RKO (cell line): ENCODE data around the gene KRTAP1-1.
A peak's percentile ranks its signal among the peaks of the same experiment; 100 is the strongest.
"Not testable (repeated sequence)": the region's sequence is repeated elsewhere in the genome, so short reads cannot be mapped to it uniquely, and the experiment has no call there.

Source experiments
- DNase-seq: peaks from one replicate; pipeline ENCODE4 v3.0.0-alpha.2; 2016; ENCODE audit warnings: low spot score

KRTAP1-1 gene

DNA sequence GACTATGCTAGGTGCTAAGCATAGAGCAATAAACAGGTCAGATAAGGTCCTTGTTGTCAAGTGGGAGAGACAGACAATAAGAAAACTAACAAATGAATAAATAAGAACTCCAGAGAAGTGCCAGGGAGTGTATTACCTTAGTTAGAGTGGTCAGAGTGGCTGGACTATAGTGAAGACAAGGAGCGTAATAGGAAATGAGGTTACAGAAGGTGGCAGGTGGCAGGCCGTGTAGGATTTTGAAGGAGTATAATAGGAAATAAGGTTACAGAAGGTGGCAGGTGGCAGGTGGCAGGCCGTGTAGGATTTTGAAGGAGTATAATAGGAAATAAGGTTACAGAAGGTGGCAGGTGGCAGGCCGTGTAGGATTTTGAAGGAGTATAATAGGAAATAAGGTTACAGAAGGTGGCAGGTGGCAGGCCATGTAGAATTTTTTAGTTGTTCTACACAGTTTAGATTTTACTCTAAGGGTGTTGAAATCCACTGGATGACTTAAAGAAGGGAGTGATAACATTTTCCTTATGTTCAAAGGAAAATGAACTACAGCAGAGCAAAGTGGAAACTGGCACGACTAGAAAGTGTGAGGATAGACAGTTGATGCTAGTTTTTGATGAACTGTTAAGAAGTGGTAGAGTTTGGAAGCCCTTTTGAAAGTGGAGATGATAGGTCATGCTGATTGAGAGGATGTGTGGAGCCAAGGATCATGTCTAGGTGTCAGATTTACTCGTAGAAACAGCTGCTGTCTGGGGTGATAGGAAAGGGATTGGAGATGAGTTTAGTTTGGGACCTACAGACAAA lies 28.7 kb downstream of the KRTAP1-1 start:
- DNase-seq, result no peak

DNA sequence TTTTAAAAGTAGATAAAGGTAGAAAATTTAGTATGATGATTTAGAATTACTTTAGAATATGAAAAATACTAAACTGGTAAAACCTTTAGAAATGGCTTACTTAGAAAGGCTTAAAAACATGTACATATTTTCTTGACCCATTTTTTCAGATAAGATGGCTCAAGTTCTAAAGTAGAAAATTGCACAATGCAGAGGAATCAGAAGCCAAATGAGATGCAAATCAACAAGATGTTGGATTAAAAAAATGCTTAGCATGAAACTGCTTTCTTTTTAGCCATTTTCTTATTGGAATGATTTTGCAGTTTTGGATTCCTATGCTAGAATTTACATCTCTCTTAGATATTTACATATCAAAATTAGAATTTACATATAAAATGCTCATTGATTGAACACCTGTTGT lies 30.8 kb downstream of the KRTAP1-1 start:
- no peak for DNase-seq

DNA sequence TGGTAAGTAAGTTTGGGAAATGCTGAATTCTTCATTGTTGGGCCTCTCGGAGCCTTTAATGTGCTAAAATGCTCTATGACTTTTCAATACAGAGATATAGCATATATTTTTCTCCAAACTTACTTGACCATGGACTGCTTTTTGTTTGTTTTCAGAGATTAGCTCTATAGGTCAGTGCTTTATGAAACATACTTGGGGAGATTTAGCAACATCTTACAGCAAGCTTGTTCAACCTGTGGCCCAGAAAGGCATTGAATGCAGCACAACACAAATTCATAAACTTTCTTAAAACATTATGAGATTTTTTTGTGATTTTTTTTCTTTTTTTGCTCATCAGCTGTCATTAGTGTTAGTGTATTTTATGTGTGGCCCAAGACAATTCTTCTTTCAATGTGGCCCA lies 31.3 kb downstream of the KRTAP1-1 start:
- no peak for DNase-seq

DNA sequence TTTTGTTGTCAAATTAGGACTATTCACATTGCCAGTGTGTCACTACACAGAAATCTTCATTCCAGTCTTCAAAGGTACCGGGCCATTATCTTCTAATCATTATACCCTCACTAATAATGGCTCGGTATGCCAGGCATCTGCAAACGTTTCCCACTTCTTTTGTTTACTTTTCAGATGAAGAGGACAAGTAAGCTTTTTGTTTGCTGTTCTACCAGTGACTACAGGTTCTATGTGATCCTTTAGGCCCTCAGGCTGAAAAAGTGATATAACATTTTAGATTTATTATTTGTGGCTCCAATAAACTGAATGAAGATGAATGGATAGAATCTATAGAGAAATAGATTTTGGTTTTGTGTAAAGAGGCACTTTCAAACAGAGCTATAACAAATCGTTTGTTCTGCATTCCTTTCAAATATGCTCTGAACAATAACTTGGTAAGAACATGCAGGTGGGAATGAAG lies 31.9 kb downstream of the KRTAP1-1 start:
- no peak for DNase-seq

DNA sequence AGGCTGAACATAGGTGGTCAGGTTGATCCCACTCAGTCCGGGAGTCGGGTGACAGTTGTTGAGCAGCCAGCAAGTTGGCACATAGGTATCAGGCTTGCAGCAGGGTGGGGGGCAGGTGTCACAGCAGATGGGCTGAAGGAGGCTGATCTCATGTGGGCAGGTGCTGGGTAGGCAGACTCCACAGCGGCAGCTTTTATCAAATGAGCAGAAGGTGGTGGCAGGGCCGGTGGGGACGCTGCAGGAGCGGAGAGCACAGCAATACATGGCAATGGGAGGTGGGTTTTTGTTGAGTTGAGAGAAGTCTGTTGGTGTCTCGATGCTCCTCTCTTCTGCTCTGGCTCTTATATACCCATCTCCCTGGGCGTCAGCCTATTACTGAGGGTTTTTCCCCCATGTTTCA lies 32.4 kb downstream of the KRTAP1-1 start, which contains the start of gene KRTAP3-1:
KRTAP3-1 (minus strand) TSS at position 318 of the 400 bp plus-strand sequence; CDS start at position 264, 54 bp downstream.
- DNase-seq, result no peak

DNA sequence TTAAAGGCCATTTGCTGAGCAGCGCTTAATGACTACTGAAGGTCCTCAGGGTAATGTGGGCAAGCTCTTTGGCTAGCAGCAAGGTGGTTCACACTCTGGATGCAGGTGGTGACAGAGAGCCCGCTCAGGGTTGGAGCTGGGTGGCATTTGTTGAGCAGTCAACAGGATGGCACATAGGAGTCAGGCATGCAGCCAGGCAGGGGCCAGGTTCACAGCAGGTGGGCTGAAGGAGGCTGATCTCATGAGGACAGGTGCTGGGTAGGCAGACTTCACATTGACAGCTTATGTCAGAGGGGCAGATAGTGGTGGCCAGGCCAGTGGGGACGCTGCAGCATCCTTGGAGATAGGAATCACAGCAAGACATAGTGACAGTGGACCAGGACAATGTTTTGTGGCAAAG lies 36.9 kb downstream of the KRTAP1-1 start:
- no peak for DNase-seq

DNA sequence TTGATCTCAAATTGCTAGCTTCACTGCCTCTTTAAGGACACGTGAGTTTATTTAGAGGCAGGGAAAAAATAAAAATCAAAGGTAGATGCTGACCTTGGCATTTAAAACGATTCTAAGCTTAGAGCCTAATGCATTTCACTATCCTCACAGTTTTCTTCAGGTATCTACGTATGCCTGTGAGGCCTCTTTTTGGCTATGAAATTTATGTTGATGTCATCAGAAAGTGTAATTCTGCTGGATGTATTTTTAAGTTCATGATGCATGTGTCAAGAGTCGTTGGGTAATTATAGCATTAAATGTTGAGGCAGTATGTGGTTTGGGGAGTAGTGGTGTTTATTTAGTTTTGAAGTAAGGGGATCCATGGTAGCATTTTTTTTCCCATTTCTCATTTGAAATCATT lies 37.3 kb downstream of the KRTAP1-1 start:
- no peak for DNase-seq

DNA sequence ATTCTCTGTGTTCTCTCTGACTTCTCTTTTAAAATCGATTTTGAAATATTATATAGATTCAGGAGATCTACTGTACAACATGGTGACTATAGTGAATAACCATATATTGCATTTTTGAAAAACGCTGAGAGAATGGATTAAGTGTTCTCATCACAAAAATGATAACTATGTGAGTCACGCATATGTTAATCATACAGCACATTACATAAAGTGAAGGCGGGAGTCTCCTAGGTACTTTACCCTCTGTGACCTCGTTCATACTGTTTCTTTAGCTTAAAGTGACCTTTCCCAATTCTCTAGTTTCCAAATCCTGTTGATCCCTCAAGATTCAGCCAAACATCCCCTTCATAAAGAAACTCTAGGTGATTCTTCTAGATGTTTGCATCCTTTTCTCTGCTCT lies 38.4 kb downstream of the KRTAP1-1 start:
- DNase-seq, result peak; percentile 58

DNA sequence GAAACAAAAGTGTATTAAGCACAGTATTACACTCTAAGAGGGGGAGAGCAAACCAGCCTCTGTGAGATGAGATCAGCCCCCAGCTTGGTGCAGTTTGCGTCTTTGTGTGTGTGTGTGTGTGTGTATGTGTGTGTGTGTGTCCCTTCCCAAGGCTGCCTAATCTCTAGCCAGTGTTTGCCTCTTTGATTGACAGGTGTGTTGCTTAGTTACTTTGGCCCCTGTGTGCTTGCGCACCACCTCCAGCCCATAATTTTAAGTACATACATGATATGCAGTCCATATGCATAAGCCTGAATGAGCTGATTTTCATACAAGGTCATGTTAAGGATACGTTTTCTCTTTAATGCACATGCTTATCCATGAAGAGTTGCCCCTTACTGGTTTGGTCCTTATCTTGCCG lies 39.5 kb downstream of the KRTAP1-1 start:
- DNase-seq, result no peak

DNA sequence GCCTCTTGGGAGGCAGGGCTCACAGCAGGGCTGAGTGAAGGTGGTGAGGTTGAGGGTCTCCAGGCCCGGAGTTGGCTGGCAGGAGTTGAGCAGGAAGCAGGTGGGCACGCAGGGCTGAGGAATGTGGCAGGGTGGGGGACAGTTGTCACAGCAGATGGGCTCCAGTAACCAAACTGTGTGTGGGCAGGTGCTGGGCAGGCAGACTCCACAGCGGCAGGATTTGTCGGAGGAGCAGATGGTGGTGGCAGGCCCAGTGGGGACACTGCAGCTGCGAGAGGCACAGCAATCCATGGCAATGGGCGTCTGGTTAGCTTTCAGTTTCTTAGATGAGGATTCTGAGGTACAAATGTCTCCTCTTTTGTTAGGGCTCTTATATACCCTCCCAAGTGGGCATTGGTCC lies 41.7 kb downstream of the KRTAP1-1 start, which contains the start of gene KRTAP3-2:
KRTAP3-2 (minus strand) TSS at position 344 of the 400 bp plus-strand sequence; CDS start at position 291, 53 bp downstream.
- not testable (repeated sequence) for DNase-seq

DNA sequence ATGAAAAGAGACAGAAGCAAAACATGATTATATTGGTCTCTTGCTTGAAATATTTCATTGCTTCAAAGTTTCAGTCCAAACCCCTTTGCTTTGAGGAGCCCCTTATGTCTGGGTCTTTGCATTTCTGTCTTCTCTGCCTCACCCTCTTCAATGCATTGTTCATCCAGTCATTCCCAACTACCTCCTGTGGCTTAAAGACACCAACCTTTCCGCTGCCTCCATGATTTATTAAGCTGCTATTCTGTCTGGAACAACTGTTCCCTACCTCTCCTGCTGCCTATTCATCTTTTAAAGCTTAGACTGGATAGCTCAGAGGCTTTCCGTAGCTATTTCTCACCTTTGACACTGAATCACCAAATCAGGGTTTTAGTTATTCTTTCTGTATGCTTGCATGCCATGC lies 43.9 kb downstream of the KRTAP1-1 start:
- no peak for DNase-seq

DNA sequence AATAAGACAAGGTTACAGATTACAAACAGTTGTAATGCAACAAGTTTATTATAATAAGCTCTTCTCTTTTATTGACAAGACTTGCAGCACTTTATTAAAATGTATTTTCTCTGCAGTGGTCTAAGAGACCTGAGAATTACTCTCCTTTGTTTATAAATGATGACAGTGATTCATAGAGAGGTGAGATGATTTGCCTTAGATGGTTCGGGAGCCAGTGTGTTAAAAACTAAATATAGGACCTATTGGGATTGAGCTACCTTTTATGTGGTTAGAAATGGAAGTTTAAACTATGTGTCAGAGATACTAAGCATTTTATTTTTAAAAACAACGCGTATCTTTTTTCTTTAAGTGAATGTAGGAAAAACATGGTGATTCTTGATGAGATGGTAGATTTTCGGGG lies 44.4 kb downstream of the KRTAP1-1 start:
- no peak for DNase-seq

DNA sequence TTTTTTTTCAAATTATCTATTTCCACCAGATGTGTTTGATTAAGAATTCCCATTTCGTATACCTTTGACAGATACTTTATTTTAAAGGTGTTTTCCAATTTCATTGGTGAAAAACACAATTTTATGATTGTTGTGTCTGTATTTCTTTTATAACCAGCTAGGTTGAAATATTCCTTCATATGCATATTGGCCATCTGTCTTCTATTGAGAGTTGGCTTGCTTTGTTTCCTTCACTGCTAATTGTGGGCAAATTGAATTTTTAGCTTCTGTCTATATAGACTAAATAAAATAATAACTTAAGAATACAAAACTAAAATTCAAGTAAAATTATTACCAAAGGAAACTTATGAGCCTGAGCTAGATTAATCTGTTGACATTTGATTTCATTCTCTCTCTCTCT lies 46.1 kb downstream of the KRTAP1-1 start:
- DNase-seq, result no peak

DNA sequence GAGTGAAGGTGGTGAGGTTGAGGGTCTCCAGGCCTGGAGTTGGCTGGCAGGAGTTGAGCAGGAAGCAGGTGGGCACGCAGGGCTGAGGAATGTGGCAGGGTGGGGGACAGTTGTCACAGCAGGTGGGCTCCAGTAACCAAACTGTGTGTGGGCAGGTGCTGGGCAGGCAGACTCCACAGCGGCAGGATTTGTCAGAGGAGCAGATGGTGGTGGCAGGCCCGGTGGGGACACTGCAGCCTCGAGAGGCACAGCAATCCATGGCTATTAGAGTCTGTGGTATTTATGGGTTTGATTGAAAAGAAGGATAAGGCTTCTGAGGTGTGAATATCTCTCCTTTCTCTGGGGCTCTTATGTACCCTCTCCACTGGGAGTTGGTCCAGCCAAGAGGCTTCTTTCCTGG lies 47.4 kb downstream of the KRTAP1-1 start, which contains the start of gene KRTAP3-3:
KRTAP3-3 (minus strand) TSS at position 326 of the 400 bp plus-strand sequence; CDS start at position 259, 67 bp downstream.
- DNase-seq, result no peak

DNA sequence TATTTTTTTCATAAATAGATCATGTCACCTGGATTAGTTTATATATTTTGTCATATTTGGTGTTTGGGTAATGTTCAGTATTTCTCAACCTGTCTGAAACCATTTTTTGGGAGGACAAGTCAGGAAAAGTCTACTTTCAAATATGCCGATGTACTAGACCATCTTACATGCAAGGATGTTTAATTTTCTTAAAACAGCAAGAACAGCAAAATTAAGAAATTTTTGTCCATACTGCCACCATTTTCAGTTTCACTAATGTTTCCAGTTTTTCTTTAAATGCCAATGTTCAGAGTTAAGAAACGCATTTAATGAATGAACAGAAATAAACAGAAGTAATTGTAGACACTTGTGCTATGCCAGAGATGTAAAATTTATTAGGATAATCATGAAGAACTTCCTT lies 48.2 kb downstream of the KRTAP1-1 start:
- DNase-seq, result no peak

DNA sequence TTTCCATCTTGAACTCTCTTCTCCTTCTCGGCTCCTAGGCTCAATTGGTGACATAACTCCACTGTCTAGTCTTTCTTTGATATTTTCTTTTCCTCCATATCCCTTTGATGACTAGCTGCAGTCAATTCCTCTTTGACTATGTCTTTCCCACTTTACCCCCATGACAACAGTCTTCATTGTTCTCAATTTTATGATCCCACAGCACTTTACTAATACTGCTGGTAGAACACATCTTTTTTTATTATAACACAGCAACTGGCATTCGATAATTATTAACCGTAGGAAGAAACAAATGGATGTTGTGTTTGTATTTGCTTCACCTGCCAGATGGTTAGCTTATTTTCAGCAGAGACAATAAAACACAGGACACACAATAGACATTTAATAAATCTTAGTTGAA lies 48.6 kb downstream of the KRTAP1-1 start:
- no peak for DNase-seq
